ENCODE results near the gene PC. TPM values are rescaled to one million over a fixed set of nuclear protein-coding genes. Genes with fewer than 3 reads are reported as not detected.

Gene PC
- polyA plus RNA-seq, 1 of the 3 experiments (the other 2 are of a cell fraction) = 9.7 TPM

DNA sequence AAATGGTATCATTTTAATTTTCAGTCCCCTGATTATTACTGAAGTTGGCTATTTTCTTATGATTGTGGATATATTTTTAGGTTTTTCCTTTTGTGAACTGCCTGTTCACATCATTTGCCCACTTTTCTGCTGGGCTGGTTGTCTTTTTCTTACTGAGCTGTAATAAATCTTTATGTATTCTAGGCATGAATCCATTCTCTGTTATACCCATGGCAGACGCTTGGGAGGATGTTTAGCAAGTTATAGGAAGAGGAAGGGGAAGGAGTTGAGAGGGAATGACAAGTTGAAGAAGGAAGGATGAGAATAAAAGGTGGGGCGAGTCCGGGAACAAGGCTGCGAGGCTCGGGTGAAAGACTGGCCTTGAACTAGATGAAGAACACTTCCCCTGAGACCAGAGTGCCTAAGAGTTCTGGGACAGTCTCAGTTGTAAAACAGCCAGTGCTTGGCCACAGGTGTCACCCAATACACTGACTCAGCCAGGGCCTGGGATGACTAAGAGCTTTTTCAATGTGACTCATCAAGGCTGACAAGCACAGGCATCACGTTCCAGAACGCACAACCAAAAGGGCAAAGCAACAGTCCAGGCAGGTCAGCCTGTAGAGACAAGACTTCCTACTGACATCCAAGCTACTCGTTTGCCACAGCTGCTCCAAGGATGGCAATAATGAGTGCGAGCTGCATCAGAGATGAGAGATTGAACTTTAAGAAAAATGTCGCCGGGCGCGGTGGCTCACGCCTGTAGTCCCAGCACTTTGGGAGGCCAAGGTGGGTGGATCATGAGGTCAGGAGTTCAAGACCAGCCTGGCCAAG lies 66.1 kb downstream of the PC start (continued):
- TF ChIP-seq, protein P1, sequence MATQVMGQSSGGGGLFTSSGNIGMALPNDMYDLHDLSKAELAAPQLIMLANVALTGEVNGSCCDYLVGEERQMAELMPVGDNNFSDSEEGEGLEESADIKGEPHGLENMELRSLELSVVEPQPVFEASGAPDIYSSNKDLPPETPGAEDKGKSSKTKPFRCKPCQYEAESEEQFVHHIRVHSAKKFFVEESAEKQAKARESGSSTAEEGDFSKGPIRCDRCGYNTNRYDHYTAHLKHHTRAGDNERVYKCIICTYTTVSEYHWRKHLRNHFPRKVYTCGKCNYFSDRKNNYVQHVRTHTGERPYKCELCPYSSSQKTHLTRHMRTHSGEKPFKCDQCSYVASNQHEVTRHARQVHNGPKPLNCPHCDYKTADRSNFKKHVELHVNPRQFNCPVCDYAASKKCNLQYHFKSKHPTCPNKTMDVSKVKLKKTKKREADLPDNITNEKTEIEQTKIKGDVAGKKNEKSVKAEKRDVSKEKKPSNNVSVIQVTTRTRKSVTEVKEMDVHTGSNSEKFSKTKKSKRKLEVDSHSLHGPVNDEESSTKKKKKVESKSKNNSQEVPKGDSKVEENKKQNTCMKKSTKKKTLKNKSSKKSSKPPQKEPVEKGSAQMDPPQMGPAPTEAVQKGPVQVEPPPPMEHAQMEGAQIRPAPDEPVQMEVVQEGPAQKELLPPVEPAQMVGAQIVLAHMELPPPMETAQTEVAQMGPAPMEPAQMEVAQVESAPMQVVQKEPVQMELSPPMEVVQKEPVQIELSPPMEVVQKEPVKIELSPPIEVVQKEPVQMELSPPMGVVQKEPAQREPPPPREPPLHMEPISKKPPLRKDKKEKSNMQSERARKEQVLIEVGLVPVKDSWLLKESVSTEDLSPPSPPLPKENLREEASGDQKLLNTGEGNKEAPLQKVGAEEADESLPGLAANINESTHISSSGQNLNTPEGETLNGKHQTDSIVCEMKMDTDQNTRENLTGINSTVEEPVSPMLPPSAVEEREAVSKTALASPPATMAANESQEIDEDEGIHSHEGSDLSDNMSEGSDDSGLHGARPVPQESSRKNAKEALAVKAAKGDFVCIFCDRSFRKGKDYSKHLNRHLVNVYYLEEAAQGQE (IDR thresholded peaks at IDR 0.05; ENCODE audit: low read depth, low read length) = peak; percentile 40; the same call in 1 of the 2 replicates
- TF ChIP-seq ELF1 (IDR thresholded peaks at IDR 0.05) = no peak
- no peak for TF ChIP-seq MXI1 (IDR thresholded peaks at IDR 0.05; ENCODE audit: low read depth, low read length)
- TF ChIP-seq TEAD4 (IDR thresholded peaks at IDR 0.05; ENCODE audit: borderline replicate concordance, insufficient read depth) = no peak
- TF ChIP-seq MEF2A (IDR thresholded peaks at IDR 0.05; ENCODE audit: borderline replicate concordance, low read depth) = no peak
- TF ChIP-seq SIN3A (IDR thresholded peaks at IDR 0.05; ENCODE audit: borderline replicate concordance, low read depth, low read length) = peak; percentile 23; the same call in 1 of the 2 replicates
- TF ChIP-seq, protein P2, sequence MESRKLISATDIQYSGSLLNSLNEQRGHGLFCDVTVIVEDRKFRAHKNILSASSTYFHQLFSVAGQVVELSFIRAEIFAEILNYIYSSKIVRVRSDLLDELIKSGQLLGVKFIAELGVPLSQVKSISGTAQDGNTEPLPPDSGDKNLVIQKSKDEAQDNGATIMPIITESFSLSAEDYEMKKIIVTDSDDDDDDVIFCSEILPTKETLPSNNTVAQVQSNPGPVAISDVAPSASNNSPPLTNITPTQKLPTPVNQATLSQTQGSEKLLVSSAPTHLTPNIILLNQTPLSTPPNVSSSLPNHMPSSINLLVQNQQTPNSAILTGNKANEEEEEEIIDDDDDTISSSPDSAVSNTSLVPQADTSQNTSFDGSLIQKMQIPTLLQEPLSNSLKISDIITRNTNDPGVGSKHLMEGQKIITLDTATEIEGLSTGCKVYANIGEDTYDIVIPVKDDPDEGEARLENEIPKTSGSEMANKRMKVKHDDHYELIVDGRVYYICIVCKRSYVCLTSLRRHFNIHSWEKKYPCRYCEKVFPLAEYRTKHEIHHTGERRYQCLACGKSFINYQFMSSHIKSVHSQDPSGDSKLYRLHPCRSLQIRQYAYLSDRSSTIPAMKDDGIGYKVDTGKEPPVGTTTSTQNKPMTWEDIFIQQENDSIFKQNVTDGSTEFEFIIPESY (IDR thresholded peaks at IDR 0.05; ENCODE audit: borderline replicate concordance, low read depth) = 0 out of 2 replicates have a peak, but pooled peaks have one; percentile 25
- TF ChIP-seq FOSL2 (IDR thresholded peaks at IDR 0.05; ENCODE audit: borderline replicate concordance, low read depth) = peak; percentile 100
- TF ChIP-seq SMC3 (IDR thresholded peaks at IDR 0.05; ENCODE audit: low read depth, low read length) = no peak

DNA sequence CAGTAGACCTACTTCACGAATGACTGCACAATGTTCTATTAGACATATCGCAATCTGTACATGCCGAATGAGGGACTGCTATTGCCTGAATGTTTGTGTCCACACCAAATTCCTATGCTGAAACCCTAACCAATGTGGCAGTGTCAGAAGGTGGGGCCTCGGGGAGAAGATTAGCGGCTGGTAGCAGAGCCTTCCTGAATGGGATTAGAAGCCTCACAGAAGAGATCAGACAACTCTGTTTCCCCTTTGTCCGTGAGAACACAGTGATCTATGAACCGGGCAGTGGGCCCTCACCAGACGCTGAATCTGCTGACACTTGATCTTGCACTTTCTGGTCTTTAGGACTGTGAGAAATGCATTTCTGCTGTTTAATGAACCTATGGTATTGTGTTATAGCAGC lies 68.2 kb downstream of the PC start:
- WGBS (ENCODE audit: low lambda C conversion rate) = 89% methylated on average over 8 of the region's 8 CpGs
- ChIA-PET POLR2A (no interaction called here), CTCF (interaction anchor here (0.9 to 1.1 kb wide), 2 partner anchors 10 to 86 kb away, joined by 3 to 4 read pairs; no protein-coding TSS in a partner anchor)
- Histone ChIP-seq H3K9me3 (no peaks in the 10 kb centered on the region), H3K27ac (ENCODE audit: low read depth in 2 of 2, low read length in 1 of 2) (no peak overlapping the region), H4K20me1 (ENCODE audit: insufficient read depth) (no peaks in the 10 kb centered on the region), H3K9ac (no peak overlapping the region), H3K4me3 (ENCODE audit: low read depth in 2 of 2, low read length in 1 of 2) (no peak overlapping the region), H2AFZ (ENCODE audit: low read depth) (no peak overlapping the region), H3K27me3 (ENCODE audit: insufficient read depth) (no peaks in the 10 kb centered on the region), H3K4me2 (no peak overlapping the region), H3K4me1 (ENCODE audit: control insufficient read depth in 1 of 2, insufficient read depth in 2 of 2, low read depth in 1 of 2, low read length in 1 of 2) (peaks cover 3 to 15% of the 10 kb centered on the region in 2 experiments; a peak in 2 of 4 replicates), H3K36me3 (replicated peaks in 1 of 2; ENCODE audit: control insufficient read depth in 1 of 2, insufficient read depth in 2 of 2, low read length in 1 of 2) (no peaks in the 10 kb centered on the region), H3K79me2 (ENCODE audit: insufficient read depth) (no peaks in the 10 kb centered on the region), H3F3A (replicated peaks; ENCODE audit: insufficient read depth) (peaks cover 8% of the 10 kb centered on the region), H3K9me2 (no peaks in the 10 kb centered on the region)
- DNase-seq = no peak
- TF ChIP-seq, protein P3, sequence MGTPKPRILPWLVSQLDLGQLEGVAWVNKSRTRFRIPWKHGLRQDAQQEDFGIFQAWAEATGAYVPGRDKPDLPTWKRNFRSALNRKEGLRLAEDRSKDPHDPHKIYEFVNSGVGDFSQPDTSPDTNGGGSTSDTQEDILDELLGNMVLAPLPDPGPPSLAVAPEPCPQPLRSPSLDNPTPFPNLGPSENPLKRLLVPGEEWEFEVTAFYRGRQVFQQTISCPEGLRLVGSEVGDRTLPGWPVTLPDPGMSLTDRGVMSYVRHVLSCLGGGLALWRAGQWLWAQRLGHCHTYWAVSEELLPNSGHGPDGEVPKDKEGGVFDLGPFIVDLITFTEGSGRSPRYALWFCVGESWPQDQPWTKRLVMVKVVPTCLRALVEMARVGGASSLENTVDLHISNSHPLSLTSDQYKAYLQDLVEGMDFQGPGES (IDR thresholded peaks at IDR 0.05; ENCODE audit: low read depth, low read length) = no peak
- TF ChIP-seq SMC3 (IDR thresholded peaks at IDR 0.05; ENCODE audit: low read depth, low read length) (no peak), TCF12 (IDR thresholded peaks at IDR 0.05) (no peak), POLR2AphosphoS5 (IDR thresholded peaks at IDR 0.05; ENCODE audit: low read depth, low read length) (no peak), JUND (IDR thresholded peaks at IDR 0.05) (no peak), RFX5 (IDR thresholded peaks at IDR 0.05; ENCODE audit: low read length) (no peak), MEF2A (IDR thresholded peaks at IDR 0.05; ENCODE audit: borderline replicate concordance, low read depth) (no peak), RCOR1 (IDR thresholded peaks at IDR 0.05; ENCODE audit: low read length) (no peak), FOXM1 (IDR thresholded peaks at IDR 0.05; ENCODE audit: low read depth) (no peak), ELF1 (IDR thresholded peaks at IDR 0.05) (no peak), EP300 (IDR thresholded peaks at IDR 0.05; ENCODE audit: borderline replicate concordance in 1 of 2, low read depth in 1 of 2, low read length in 1 of 2) (no peak), SIN3A (IDR thresholded peaks at IDR 0.05; ENCODE audit: borderline replicate concordance, low read depth, low read length) (no peak), GATA2 (CRISPR knock-in tag; IDR thresholded peaks at IDR 0.05) (no peak), TEAD4 (IDR thresholded peaks at IDR 0.05; ENCODE audit: borderline replicate concordance, insufficient read depth) (no peak), EZH2phosphoT487 (IDR thresholded peaks at IDR 0.05; ENCODE audit: borderline replicate concordance, low read depth) (no peak), MXI1 (IDR thresholded peaks at IDR 0.05; ENCODE audit: low read depth, low read length) (no peak), FOSL2 (IDR thresholded peaks at IDR 0.05; ENCODE audit: borderline replicate concordance, low read depth) (no peak), RXRA (IDR thresholded peaks at IDR 0.05; ENCODE audit: borderline replicate concordance, low read depth) (no peak)
- TF ChIP-seq, protein P4, sequence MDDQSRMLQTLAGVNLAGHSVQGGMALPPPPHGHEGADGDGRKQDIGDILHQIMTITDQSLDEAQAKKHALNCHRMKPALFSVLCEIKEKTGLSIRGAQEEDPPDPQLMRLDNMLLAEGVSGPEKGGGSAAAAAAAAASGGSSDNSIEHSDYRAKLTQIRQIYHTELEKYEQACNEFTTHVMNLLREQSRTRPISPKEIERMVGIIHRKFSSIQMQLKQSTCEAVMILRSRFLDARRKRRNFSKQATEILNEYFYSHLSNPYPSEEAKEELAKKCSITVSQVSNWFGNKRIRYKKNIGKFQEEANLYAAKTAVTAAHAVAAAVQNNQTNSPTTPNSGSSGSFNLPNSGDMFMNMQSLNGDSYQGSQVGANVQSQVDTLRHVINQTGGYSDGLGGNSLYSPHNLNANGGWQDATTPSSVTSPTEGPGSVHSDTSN (IDR thresholded peaks at IDR 0.05) = no peak

All from SK-N-SH (cell line).